ENCODE results near the gene TCFL5.
A peak's percentile ranks its signal among the peaks of the same experiment; 100 is the strongest.

The TCFL5 gene

GRCh38 chr20:62887860-62888239 is 26.2 kb upstream of the TCFL5 start:
- no peak overlapping the region for H3K27ac Mint-ChIP-seq
- TF ChIP-seq CTCF (IDR thresholded peaks at IDR 0.05; ENCODE audit: unreplicated experiment in 3 of 3), result no peak
- H3K36me3 Mint-ChIP-seq (ENCODE audit: low read depth), result peaks cover 61% of the 10 kb centered on the region
- H3K4me1 Mint-ChIP-seq, result peaks cover 14% of the 10 kb centered on the region
- no peaks in the 10 kb centered on the region for H3K9me3 Mint-ChIP-seq
- H3K27me3 Mint-ChIP-seq (ENCODE audit: low read depth), result no peaks in the 10 kb centered on the region
- no peak overlapping the region for H3K4me3 Mint-ChIP-seq

DNA sequence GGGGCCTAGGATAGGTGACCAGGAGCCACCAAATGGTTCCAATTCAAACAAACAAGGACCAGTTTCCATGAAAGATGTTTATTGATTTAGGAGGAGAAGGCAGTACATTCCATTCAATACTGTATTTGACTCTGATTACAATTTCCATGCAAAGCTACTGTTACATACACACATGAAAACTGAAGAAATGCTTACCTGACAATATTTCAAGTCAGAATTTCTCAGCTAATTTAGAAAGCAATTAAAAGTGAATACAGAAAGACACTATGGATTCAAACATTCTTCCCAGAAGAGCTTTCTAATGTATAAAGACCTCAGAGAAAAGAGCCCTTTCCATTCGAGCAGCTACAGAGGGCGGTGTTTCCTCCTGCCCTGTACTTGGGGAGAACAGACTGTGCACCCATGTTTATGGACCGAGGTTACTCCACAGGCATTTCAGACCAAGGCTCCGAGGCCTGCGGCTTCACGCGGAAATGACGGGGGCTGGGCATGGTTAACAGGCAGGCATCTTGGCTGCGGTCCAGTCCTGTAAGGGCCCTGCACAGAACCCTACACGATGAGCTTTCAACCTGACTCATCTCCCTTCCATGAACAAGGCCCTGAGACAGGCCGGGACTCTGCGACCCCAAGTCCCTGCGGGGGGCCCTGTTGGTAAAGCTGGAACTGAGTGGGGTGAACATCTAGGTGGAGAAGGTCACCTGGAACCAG is 25.7 kb upstream of the TCFL5 start:
- Mint-ChIP-seq H3K9me3 (no peaks in the 10 kb centered on the region), H3K36me3 (ENCODE audit: low read depth) (peaks cover 55% of the 10 kb centered on the region), H3K27ac (peak overlapping the region in 1 of 3 experiments; percentile 64), H3K4me3 (no peak overlapping the region), H3K27me3 (ENCODE audit: low read depth) (no peaks in the 10 kb centered on the region), H3K4me1 (peaks cover 14% of the 10 kb centered on the region)
- TF ChIP-seq CTCF (IDR thresholded peaks at IDR 0.05; ENCODE audit: unreplicated experiment in 3 of 3), result no peak

DNA sequence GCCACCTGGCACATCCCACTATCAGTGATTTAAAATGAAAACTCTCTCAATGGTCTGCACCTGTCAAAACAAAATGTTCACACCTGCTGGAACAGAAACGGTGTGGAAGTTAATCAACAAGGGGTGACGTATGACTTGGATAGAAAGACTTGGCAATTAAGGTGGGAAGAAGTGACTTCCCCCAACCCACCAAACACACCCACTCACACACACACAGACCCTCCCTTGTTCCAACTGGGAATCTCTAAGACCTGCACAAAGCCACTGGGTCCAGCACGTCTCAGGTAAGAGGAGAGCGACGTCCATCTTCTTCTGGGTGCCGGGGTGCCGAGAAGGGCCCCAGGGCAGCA is 25.1 kb upstream of the TCFL5 start:
- no peak overlapping the region for H3K27ac Mint-ChIP-seq
- TF ChIP-seq CTCF (IDR thresholded peaks at IDR 0.05; ENCODE audit: unreplicated experiment in 3 of 3), result no peak
- H3K36me3 Mint-ChIP-seq (ENCODE audit: low read depth), result peaks cover 55% of the 10 kb centered on the region
- H3K4me3 Mint-ChIP-seq, result no peak overlapping the region
- peaks cover 4% of the 10 kb centered on the region for H3K27me3 Mint-ChIP-seq (ENCODE audit: low read depth)
- no peaks in the 10 kb centered on the region for H3K9me3 Mint-ChIP-seq
- peaks cover 9% of the 10 kb centered on the region for H3K4me1 Mint-ChIP-seq

DNA sequence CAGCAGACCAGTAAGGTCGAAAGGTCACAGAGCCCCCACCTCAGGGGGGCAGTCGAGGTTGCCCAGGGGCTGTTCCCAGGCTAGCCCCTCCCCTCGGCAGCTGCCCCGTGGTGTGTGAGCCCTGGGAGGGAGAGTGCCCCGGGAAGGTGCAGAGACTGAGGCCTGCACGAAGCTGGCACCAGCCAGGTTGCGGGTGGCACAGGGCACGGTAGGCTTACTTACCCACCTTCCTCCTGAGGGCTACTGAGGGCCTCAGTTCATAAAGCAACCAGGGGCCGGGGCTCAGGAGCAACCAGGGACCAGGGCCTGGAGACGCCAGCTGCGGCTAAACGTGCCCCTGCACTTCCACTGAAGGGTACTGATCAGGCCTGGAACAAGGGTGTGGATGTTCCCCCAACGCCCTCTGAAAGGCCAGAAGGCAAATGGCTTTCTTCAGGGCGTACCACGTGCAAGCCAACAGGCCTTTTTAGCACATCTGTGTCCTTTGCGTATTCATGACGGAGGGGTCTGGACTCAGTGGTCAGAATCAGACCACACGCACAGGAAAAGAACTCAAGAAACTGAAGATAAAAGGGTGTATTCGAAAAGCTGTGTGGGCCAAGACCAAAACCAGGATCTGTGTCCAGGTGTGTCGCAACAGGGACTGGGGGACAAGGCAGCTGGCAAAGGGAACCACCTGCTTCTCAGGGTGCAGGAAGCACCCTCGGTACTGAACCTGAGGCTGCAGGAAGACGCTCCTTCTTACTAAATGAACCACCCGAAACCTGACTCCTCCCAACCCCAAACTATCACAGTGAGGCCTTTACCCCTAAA is 24.5 kb upstream of the TCFL5 start:
- Mint-ChIP-seq H3K36me3 (ENCODE audit: low read depth) (peaks cover 55% of the 10 kb centered on the region), H3K4me3 (no peak overlapping the region), H3K4me1 (peaks cover 7% of the 10 kb centered on the region)

GRCh38 chr20:62885046-62885895 is 23.6 kb upstream of the TCFL5 start:
- Mint-ChIP-seq H3K4me3 (no peak overlapping the region), H3K4me1 (peaks cover 3% of the 10 kb centered on the region), H3K27ac (no peak overlapping the region), H3K36me3 (ENCODE audit: low read depth) (peaks cover 46% of the 10 kb centered on the region), H3K9me3 (no peaks in the 10 kb centered on the region), H3K27me3 (ENCODE audit: low read depth) (peaks cover 4% of the 10 kb centered on the region)
- no peak for TF ChIP-seq CTCF (IDR thresholded peaks at IDR 0.05; ENCODE audit: unreplicated experiment in 3 of 3)

More for the DNA sequence above, 24.5 kb upstream of the TCFL5 start:
- peaks cover 4% of the 10 kb centered on the region for H3K27me3 Mint-ChIP-seq (ENCODE audit: low read depth)
- H3K9me3 Mint-ChIP-seq, result no peaks in the 10 kb centered on the region
- no peak for TF ChIP-seq CTCF (IDR thresholded peaks at IDR 0.05; ENCODE audit: unreplicated experiment in 3 of 3)
- no peak overlapping the region for H3K27ac Mint-ChIP-seq
